IMR-90 (cell line): ENCODE measurements around the gene KDM4B.

Source experiments
- BHLHE40 ChIP-seq: fragments of 150-350 bp; IDR thresholded peaks from 2 replicates; pipeline ENCODE4 v1.6.1; 2016; ENCODE audit warnings: mild to moderate bottlenecking, low read depth, low read length
- CEBPB ChIP-seq: IDR thresholded peaks from 2 replicates; pipeline ENCODE4 v1.6.1; 2012; ENCODE audit warnings: low read depth, low read length, improper control_type of control experiment
- CHD1 ChIP-seq: IDR thresholded peaks from 2 replicates; pipeline ENCODE4 v1.6.1; 2012; ENCODE audit warnings: low read depth, low read length, improper control_type of control experiment
- MAZ ChIP-seq: IDR thresholded peaks from 2 replicates; pipeline ENCODE4 v1.6.1; 2012; ENCODE audit warnings: low read depth, mild to moderate bottlenecking, low read length, improper control_type of control experiment, moderate library complexity, borderline replicate concordance
- MXI1 ChIP-seq: IDR thresholded peaks from 2 replicates; pipeline ENCODE4 v1.6.1; 2012; ENCODE audit warnings: low read depth, mild to moderate bottlenecking, low read length, moderate library complexity, borderline replicate concordance
- NFE2L2 ChIP-seq: fragments of 150-350 bp; IDR thresholded peaks from 2 replicates; pipeline ENCODE4 v1.6.1; 2016; ENCODE audit warnings: low read depth, mild to moderate bottlenecking, low read length
- POLR2A ChIP-seq: IDR thresholded peaks from 2 replicates; pipeline ENCODE4 v1.6.1; 2012; ENCODE audit warnings: mild to moderate bottlenecking, low read depth, low read length
- RAD21 ChIP-seq: IDR thresholded peaks from 2 replicates; pipeline ENCODE4 v1.6.1; 2012; ENCODE audit warnings: low read length, improper control_type of control experiment
- RCOR1 ChIP-seq: IDR thresholded peaks from 2 replicates; pipeline ENCODE4 v1.6.1; 2012; ENCODE audit warnings: mild to moderate bottlenecking, low read length, improper control_type of control experiment; ENCODE audit not compliant: insufficient replicate concordance
- TF ChIP-seq, protein P1 (sequence below): conservative IDR thresholded peaks from 2 replicates; pipeline ENCODE4 v1.5.1; 2012; ENCODE audit warnings: mild to moderate bottlenecking, low read depth, low read length, improper control_type of control experiment

DNA sequence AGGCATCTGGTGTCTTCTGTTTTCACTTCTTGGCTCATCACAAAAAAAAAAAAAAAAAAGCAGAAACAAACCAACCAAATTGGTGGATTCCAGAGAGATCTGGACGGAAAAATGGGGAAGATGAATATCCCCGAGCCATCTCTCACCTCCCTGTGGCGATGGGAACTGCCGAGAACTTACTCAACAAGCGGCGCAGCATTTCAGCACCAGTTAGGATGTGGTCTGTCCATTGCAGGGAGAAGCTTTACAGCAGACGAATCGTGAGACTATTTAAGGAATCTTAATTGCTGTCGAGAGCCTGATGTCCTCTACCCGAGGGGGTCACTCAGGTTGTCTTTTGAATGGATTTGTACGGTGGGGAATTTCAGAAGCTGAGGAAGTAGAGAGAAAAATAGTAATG is 17.3 kb upstream of the KDM4B start:
- TF ChIP-seq, protein P1, sequence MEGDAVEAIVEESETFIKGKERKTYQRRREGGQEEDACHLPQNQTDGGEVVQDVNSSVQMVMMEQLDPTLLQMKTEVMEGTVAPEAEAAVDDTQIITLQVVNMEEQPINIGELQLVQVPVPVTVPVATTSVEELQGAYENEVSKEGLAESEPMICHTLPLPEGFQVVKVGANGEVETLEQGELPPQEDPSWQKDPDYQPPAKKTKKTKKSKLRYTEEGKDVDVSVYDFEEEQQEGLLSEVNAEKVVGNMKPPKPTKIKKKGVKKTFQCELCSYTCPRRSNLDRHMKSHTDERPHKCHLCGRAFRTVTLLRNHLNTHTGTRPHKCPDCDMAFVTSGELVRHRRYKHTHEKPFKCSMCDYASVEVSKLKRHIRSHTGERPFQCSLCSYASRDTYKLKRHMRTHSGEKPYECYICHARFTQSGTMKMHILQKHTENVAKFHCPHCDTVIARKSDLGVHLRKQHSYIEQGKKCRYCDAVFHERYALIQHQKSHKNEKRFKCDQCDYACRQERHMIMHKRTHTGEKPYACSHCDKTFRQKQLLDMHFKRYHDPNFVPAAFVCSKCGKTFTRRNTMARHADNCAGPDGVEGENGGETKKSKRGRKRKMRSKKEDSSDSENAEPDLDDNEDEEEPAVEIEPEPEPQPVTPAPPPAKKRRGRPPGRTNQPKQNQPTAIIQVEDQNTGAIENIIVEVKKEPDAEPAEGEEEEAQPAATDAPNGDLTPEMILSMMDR: no peak
- no peak for TF ChIP-seq POLR2A
- no peak for TF ChIP-seq MXI1
- no peak for TF ChIP-seq NFE2L2
- no peak for TF ChIP-seq RCOR1
- no peak for TF ChIP-seq MAZ
- TF ChIP-seq BHLHE40: no peak
- TF ChIP-seq CEBPB: no peak
- TF ChIP-seq RAD21: no peak
- no peak for TF ChIP-seq CHD1
